ENCODE results near the gene TMEM247.

The TMEM247 gene

GRCh38 chr2:46489423-46490174 lies 10.2 kb downstream of the TMEM247 start:
- no peak overlapping the region for H3K4me3 ChIP-seq (ENCODE audit: low read depth, low read length)
- TF ChIP-seq CTCF (IDR thresholded peaks at IDR 0.05; ENCODE audit: insufficient read depth, low read length, missing control alignments), result no peak
- ChIA-PET POLR2A (no interaction called here), CTCF (interaction anchor here (1.2 to 1.5 kb wide), 2 partner anchors 9 to 111 kb away, joined by 3 read pairs; no protein-coding TSS in a partner anchor)
- DNase-seq (ENCODE audit: low read depth, low spot score), result no peak

- CTCF ChIA-PET, result interaction anchor here (0.9 to 1.5 kb wide), 4 partner anchors 8 to 161 kb away, joined by 3 read pairs; no protein-coding TSS in a partner anchor
- DNase-seq (ENCODE audit: low read depth, low spot score), result no peak
- POLR2A ChIA-PET, result no interaction called here
- TF ChIP-seq CTCF (IDR thresholded peaks at IDR 0.05; ENCODE audit: insufficient read depth, low read length, missing control alignments), result no peak
- no peak overlapping the region for H3K4me3 ChIP-seq (ENCODE audit: low read depth, low read length)
Measured at GRCh38 chr2:46490521-46491141, 11.3 kb downstream of the TMEM247 start.

- CTCF ChIA-PET, result no interaction called here
- H3K4me3 ChIP-seq (ENCODE audit: low read depth, low read length), result no peak overlapping the region
- TF ChIP-seq CTCF (IDR thresholded peaks at IDR 0.05; ENCODE audit: insufficient read depth, low read length, missing control alignments), result no peak
Measured at GRCh38 chr2:46492301-46492700, 12.9 kb downstream of the TMEM247 start.

GRCh38 chr2:46493241-46493970 lies 14.0 kb downstream of the TMEM247 start:
- ChIA-PET CTCF (interaction anchor here (0.9 to 1.6 kb wide), 3 partner anchors 8 to 154 kb away, joined by 3 to 4 read pairs (median 3); no protein-coding TSS in a partner anchor), POLR2A (no interaction called here)
- peak; percentile 33 for DNase-seq (ENCODE audit: low read depth, low spot score)
- TF ChIP-seq CTCF (IDR thresholded peaks at IDR 0.05; ENCODE audit: insufficient read depth, low read length, missing control alignments), result no peak
- H3K4me3 ChIP-seq (ENCODE audit: low read depth, low read length), result no peak overlapping the region

More at GRCh38 chr2:46492301-46492700, 12.9 kb downstream of the TMEM247 start:
- no peak for DNase-seq (ENCODE audit: low read depth, low spot score)
- POLR2A ChIA-PET, result no interaction called here

DNA sequence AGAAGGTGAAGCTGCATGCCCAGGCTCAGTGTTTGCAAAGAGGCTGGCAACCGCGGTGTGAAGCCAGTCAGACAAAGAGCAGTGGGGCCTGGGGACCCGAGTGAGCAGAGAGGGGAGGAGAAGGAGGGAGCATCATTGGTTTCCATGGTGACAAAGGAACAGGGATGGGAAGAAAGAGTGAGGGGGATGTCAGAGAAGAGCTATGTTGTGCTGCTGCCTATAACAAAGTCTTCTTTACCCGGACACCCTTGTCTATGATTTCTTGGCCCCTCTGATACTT lies 14.5 kb downstream of the TMEM247 start:
- CTCF ChIA-PET, result interaction anchor here (1.2 to 1.6 kb wide), 2 partner anchors 32 to 154 kb away, joined by 3 to 4 read pairs; no protein-coding TSS in a partner anchor
- H3K4me3 ChIP-seq (ENCODE audit: low read depth, low read length), result no peak overlapping the region
- DNase-seq (ENCODE audit: low read depth, low spot score), result no peak
- POLR2A ChIA-PET, result no interaction called here
- no peak for TF ChIP-seq CTCF (IDR thresholded peaks at IDR 0.05; ENCODE audit: insufficient read depth, low read length, missing control alignments)

- CTCF ChIA-PET, result interaction anchor here (1.2 to 1.6 kb wide), 2 partner anchors 32 to 153 kb away, joined by 3 to 4 read pairs; no protein-coding TSS in a partner anchor
- TF ChIP-seq CTCF (IDR thresholded peaks at IDR 0.05; ENCODE audit: insufficient read depth, low read length, missing control alignments), result no peak
- POLR2A ChIA-PET, result no interaction called here
- no peak for DNase-seq (ENCODE audit: low read depth, low spot score)
- H3K4me3 ChIP-seq (ENCODE audit: low read depth, low read length), result no peak overlapping the region
Measured at GRCh38 chr2:46494596-46494995, 15.2 kb downstream of the TMEM247 start.

All from AG04449 (cell line).